HepG2 (cell line): ENCODE results near the gene PDK2.

ENCODE experiments used
- CAMTA2 ChIP-seq: sonication (generic); formaldehyde crosslinking; IDR thresholded peaks from 2 replicates; pipeline ENCODE4 v1.4.0; 2020; ENCODE audit warnings: mild to moderate bottlenecking, missing genetic modification reagents, borderline replicate concordance
- CTCF ChIP-seq: sonication (generic); formaldehyde crosslinking; IDR thresholded peaks from 2 replicates; pipeline ENCODE4 v1.5.0; 2020; ENCODE audit warnings: mild to moderate bottlenecking, missing genetic modification reagents, moderate library complexity
- KDM5A ChIP-seq: fragments of 200-600 bp; sonication (generic); IDR thresholded peaks from 2 replicates; pipeline ENCODE4 v1.7.0; 2018; ENCODE audit warnings: antibody characterized with exemption, mild to moderate bottlenecking, low read length, borderline replicate concordance
- TCF7 ChIP-seq: sonication (generic); IDR thresholded peaks from 2 replicates; pipeline ENCODE4 v1.6.1; 2016; ENCODE audit warnings: antibody characterized with exemption, low read depth
- ZFP90 ChIP-seq: sonication (generic); formaldehyde crosslinking; IDR thresholded peaks from 2 replicates; pipeline ENCODE4 v1.8.0; 2022; ENCODE audit warnings: missing genetic modification reagents, mild to moderate bottlenecking, inconsistent platforms, borderline replicate concordance
- TF ChIP-seq, protein P1 (sequence below), 2 experiments: sonication (generic) in 1 of 2; formaldehyde crosslinking in 1 of 2; IDR thresholded peaks; 2 replicates each; pipeline versions ENCODE4 v1.4.0 to v1.6.1; 2018 to 2020; ENCODE audit warnings: missing genetic modification reagents in 2 of 2, borderline replicate concordance in 1 of 2, low read depth in 1 of 2, mild to moderate bottlenecking in 1 of 2, missing biosample characterization in 1 of 2
- TF ChIP-seq, protein P2 (sequence below): IDR thresholded peaks from 2 replicates; pipeline ENCODE4 v1.6.1; 2016; ENCODE audit warnings: control low read depth
- TF ChIP-seq, protein P3 (sequence below): sonication (generic); formaldehyde crosslinking; IDR thresholded peaks from 2 replicates; pipeline ENCODE4 v1.4.0; 2020; ENCODE audit warnings: missing genetic modification reagents

DNA sequence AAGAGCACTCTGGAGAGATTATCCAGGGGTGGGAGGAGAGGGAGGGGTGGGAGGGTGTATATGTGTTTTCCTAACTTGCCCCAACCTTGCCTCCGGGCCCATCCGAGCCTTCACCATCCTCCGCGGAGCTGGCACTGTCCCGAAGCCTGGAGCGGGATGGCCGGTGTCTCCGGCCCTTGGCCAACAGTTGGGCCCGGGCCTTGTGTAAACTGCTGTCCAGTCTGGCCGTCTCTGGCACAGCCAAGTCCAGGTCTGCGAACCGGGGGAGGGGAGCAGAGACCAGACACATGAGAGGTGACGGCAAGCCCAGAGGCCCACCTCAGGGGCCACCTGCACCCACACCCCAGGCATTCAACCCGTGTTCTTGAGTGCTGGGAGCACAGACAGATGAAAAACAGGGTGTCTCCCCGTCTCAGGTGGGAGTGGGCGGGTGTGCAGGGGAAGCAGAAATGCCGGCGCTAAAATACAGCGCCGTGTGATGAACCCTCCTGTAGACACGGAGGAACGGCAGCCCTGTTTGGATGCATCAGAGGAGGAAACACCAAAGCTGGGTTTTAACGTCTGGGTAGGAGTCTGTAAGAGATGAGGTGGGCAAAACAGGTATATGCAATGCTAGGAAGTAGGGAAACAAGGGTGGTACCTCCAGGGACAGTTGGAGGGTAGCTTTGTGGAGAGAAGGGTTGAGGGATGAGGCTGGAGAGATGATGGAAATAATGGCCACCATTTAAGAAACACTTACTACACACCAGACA, 23.1 kb downstream of the PDK2 start:
- TF ChIP-seq, protein P1, sequence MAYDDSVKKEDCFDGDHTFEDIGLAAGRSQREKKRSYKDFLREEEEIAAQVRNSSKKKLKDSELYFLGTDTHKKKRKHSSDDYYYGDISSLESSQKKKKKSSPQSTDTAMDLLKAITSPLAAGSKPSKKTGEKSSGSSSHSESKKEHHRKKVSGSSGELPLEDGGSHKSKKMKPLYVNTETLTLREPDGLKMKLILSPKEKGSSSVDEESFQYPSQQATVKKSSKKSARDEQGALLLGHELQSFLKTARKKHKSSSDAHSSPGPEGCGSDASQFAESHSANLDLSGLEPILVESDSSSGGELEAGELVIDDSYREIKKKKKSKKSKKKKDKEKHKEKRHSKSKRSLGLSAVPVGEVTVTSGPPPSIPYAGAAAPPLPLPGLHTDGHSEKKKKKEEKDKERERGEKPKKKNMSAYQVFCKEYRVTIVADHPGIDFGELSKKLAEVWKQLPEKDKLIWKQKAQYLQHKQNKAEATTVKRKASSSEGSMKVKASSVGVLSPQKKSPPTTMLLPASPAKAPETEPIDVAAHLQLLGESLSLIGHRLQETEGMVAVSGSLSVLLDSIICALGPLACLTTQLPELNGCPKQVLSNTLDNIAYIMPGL (CRISPR knock-in tag; IDR thresholded peaks at IDR 0.05; ENCODE audit: borderline replicate concordance in 1 of 2, low read depth in 1 of 2): no peak
- TF ChIP-seq, protein P2, sequence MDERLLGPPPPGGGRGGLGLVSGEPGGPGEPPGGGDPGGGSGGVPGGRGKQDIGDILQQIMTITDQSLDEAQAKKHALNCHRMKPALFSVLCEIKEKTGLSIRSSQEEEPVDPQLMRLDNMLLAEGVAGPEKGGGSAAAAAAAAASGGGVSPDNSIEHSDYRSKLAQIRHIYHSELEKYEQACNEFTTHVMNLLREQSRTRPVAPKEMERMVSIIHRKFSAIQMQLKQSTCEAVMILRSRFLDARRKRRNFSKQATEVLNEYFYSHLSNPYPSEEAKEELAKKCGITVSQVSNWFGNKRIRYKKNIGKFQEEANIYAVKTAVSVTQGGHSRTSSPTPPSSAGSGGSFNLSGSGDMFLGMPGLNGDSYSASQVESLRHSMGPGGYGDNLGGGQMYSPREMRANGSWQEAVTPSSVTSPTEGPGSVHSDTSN: no peak
- TF ChIP-seq, protein P3, sequence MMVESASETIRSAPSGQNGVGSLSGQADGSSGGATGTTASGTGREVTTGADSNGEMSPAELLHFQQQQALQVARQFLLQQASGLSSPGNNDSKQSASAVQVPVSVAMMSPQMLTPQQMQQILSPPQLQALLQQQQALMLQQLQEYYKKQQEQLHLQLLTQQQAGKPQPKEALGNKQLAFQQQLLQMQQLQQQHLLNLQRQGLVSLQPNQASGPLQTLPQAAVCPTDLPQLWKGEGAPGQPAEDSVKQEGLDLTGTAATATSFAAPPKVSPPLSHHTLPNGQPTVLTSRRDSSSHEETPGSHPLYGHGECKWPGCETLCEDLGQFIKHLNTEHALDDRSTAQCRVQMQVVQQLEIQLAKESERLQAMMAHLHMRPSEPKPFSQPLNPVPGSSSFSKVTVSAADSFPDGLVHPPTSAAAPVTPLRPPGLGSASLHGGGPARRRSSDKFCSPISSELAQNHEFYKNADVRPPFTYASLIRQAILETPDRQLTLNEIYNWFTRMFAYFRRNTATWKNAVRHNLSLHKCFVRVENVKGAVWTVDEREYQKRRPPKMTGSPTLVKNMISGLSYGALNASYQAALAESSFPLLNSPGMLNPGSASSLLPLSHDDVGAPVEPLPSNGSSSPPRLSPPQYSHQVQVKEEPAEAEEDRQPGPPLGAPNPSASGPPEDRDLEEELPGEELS (CRISPR knock-in tag): no peak
- TF ChIP-seq TCF7 (no peak), CAMTA2 (CRISPR knock-in tag) (no peak), KDM5A (no peak), CTCF (no peak), ZFP90 (no peak)
